CD4-positive, alpha-beta memory T cell (primary cell): ENCODE data around the gene ZFP36L2. TPM values are rescaled to one million over a fixed set of nuclear protein-coding genes. Genes with fewer than 3 reads are reported as not detected.
A peak's percentile ranks its signal among the peaks of the same experiment; 100 is the strongest.
"Not testable (repeated sequence)": the region's sequence is repeated elsewhere in the genome, so short reads cannot be mapped to it uniquely, and the experiment has no call there.

Experiments used
- CTCF ChIA-PET: fragments of 350-600 bp; sonication (Branson Sonifier 250); formaldehyde crosslinking; loops from one replicate; lab custom pipeline; 2021; ENCODE audit warnings: inconsistent platforms; ENCODE audit not compliant: partially characterized antibody; lab: Charles Lee
- POLR2A ChIA-PET: fragments of 350-600 bp; sonication (Branson Sonifier 250); formaldehyde crosslinking; loops from one replicate; lab custom pipeline; 2021; ENCODE audit not compliant: partially characterized antibody; lab: Charles Lee
- DNase-seq, 5 donors: peaks; one replicate each; pipeline versions ENCODE4 v3.0.0 to v3.0.0-alpha.2; 2020 to 2022; ENCODE audit warnings: mixed read lengths in 1 of 5
- H3K27ac ChIP-seq: one replicate; pipeline ENCODE4 v1.7.0; 2013; ENCODE audit warnings: low read depth, low read length
- H3K27me3 ChIP-seq: 2 replicates; pipeline ENCODE4 v1.7.0; 2013; ENCODE audit warnings: mild to moderate bottlenecking, low read length, moderate library complexity; ENCODE audit not compliant: insufficient read depth
- H3K36me3 ChIP-seq: 2 replicates; pipeline ENCODE4 v1.7.0; 2013; ENCODE audit warnings: mild to moderate bottlenecking, low read length, moderate library complexity; ENCODE audit not compliant: insufficient read depth
- H3K4me1 ChIP-seq: 2 replicates; pipeline ENCODE4 v1.7.0; 2013; ENCODE audit warnings: mild to moderate bottlenecking, low read length, moderate library complexity; ENCODE audit not compliant: insufficient read depth
- H3K4me3 ChIP-seq, 2 donors: one replicate each; pipeline ENCODE4 v1.7.0; 2013; ENCODE audit warnings: low read length in 2 of 2, mild to moderate bottlenecking in 1 of 2
- H3K9me3 ChIP-seq, 2 donors: one replicate each; pipeline ENCODE4 v1.7.0; 2013; ENCODE audit warnings: low read length in 2 of 2, control low read depth in 1 of 2; ENCODE audit not compliant: control insufficient read depth in 1 of 2
- H3K27ac Mint-ChIP-seq, 7 donors: one replicate each; pipeline ENCODE4 v1.8.0; 2020 to 2021; ENCODE audit warnings: mixed read lengths in 7 of 7, mild to moderate bottlenecking in 6 of 7, inconsistent platforms in 3 of 7, moderate library complexity in 3 of 7
- H3K27me3 Mint-ChIP-seq, 2 donors: one replicate each; pipeline ENCODE4 v1.8.0; 2020 to 2021; ENCODE audit warnings: mixed read lengths in 2 of 2
- H3K36me3 Mint-ChIP-seq, 2 donors: one replicate each; pipeline ENCODE4 v1.8.0; 2020 to 2021; ENCODE audit warnings: mixed read lengths in 2 of 2, inconsistent platforms in 1 of 2, mild to moderate bottlenecking in 1 of 2
- H3K4me1 Mint-ChIP-seq, 4 donors: one replicate each; pipeline ENCODE4 v1.8.0; 2020 to 2021; ENCODE audit warnings: mixed read lengths in 4 of 4, mild to moderate bottlenecking in 1 of 4
- H3K4me3 Mint-ChIP-seq, 8 donors: one replicate each; pipeline ENCODE4 v1.8.0; 2020 to 2021; ENCODE audit warnings: mixed read lengths in 8 of 8, mild to moderate bottlenecking in 7 of 8, moderate library complexity in 6 of 8, inconsistent platforms in 3 of 8
- H3K9me3 Mint-ChIP-seq, 8 donors: one replicate each; pipeline ENCODE4 v1.8.0; 2020 to 2021; ENCODE audit warnings: mixed read lengths in 8 of 8, mild to moderate bottlenecking in 5 of 8, inconsistent platforms in 3 of 8, moderate library complexity in 1 of 8
- intact Hi-C: fragments of 100-400 bp; cut with micrococcal nuclease; formaldehyde crosslinking; loops from one replicate; pipeline ENCODE4 v1.15.1; 2023
- polyA plus RNA-seq, 2 donors: library from polyadenylated mRNA; unstranded; fragments of 300-500 nt; fragmentation: Illumina TruSeq; gene quantifications; one replicate each; pipeline ENCODE4 v1.2.3, GENCODE V29; 2021
- total RNA-seq, 2 experiments: library from RNA; stranded (reverse); gene quantifications; one replicate each; pipeline ENCODE4 v1.2.3, GENCODE V29; 2021

The ZFP36L2 gene
- total and polyA plus RNA-seq, 4 experiments from 2014 or later, result 271 to 523 (median 460) TPM

GRCh38 chr2:43190311-43191052, 35.9 kb downstream of the ZFP36L2 start:
- Mint-ChIP-seq H3K9me3 (peaks cover 0 to 5% (median 0%) of the 10 kb centered on the region in 8 donors), H3K27me3 (no peaks in the 10 kb centered on the region), H3K36me3 (no peaks in the 10 kb centered on the region), H3K4me3 (no peak overlapping the region), H3K27ac (peak overlapping the region in 2 of 7 donors; percentile 2 to 32), H3K4me1 (peaks cover 38 to 71% (median 58%) of the 10 kb centered on the region in 4 donors)
- Histone ChIP-seq H3K9me3 (no peaks in the 10 kb centered on the region), H3K36me3 (no peaks in the 10 kb centered on the region), H3K4me3 (no peak overlapping the region), H3K4me1 (peaks cover 70% of the 10 kb centered on the region), H3K27ac (no peak overlapping the region), H3K27me3 (no peaks in the 10 kb centered on the region)
- POLR2A ChIA-PET, result interaction anchor here (31.9 to 46.5 kb wide), 2 partner anchors 30 to 38 kb away, joined by 1138 to 6960 read pairs; partner anchors contain the start of gene ZFP36L2
- intact Hi-C loops, result no loop called here
- peak in 1 of 5 donors; percentile 20 for DNase-seq
- CTCF ChIA-PET, result interaction anchor here (0.8 to 8.4 kb wide), 7 partner anchors 13 to 63 kb away, joined by 3 to 96 read pairs (median 8); partner anchors contain the start of gene ZFP36L2

GRCh38 chr2:43189861-43190260, 36.5 kb downstream of the ZFP36L2 start:
- peaks cover 70% of the 10 kb centered on the region for H3K4me1 ChIP-seq
- H3K4me3 ChIP-seq, H3K27me3 Mint-ChIP-seq, H3K9me3 Mint-ChIP-seq, H3K27ac ChIP-seq, H3K36me3 ChIP-seq, H3K27me3 ChIP-seq, H3K9me3 ChIP-seq, DNase-seq, H3K4me3 Mint-ChIP-seq, H3K36me3 Mint-ChIP-seq, intact Hi-C loops: not testable (repeated sequence)
- POLR2A ChIA-PET, result interaction anchor here (4.3 to 46.5 kb wide), 3 partner anchors 30 to 37 kb away, joined by 56 to 6960 read pairs (median 1138); partner anchors contain the start of gene ZFP36L2
- CTCF ChIA-PET, result interaction anchor here (1.0 to 8.4 kb wide), 2 partner anchors 12 to 18 kb away, joined by 3 to 96 read pairs; no protein-coding TSS in a partner anchor
- H3K27ac Mint-ChIP-seq, result peak overlapping the region in 2 of 7 donors; percentile 13 to 32
- peaks cover 38 to 72% (median 58%) of the 10 kb centered on the region in 4 donors for H3K4me1 Mint-ChIP-seq

- POLR2A ChIA-PET, result interaction anchor here (2.1 to 46.5 kb wide), 3 partner anchors 31 to 36 kb away, joined by 6 to 6960 read pairs (median 56); no protein-coding TSS in a partner anchor
- Histone ChIP-seq H3K9me3 (no peaks in the 10 kb centered on the region), H3K4me1 (peaks cover 70% of the 10 kb centered on the region), H3K27me3 (no peaks in the 10 kb centered on the region), H3K27ac (no peak overlapping the region), H3K36me3 (no peaks in the 10 kb centered on the region), H3K4me3 (no peak overlapping the region)
- peak overlapping the region in 2 of 7 donors; percentile 22 to 41 for H3K27ac Mint-ChIP-seq
- H3K4me1 Mint-ChIP-seq, result peaks cover 40 to 72% (median 56%) of the 10 kb centered on the region in 4 donors
- intact Hi-C loops, result no loop called here
- H3K9me3 Mint-ChIP-seq, result peaks cover 0 to 2% (median 0%) of the 10 kb centered on the region in 8 donors
- H3K27me3 Mint-ChIP-seq, result no peaks in the 10 kb centered on the region
- peak in 1 of 5 donors; percentile 3 for DNase-seq
- peaks cover 0 to 1% of the 10 kb centered on the region in 2 donors for H3K36me3 Mint-ChIP-seq
- CTCF ChIA-PET, result interaction anchor here (0.9 to 8.4 kb wide), 2 partner anchors 11 to 29 kb away, joined by 4 to 96 read pairs; no protein-coding TSS in a partner anchor
- H3K4me3 Mint-ChIP-seq, result peak overlapping the region in 1 of 8 donors; percentile 9
These were observed 37.6 kb downstream of the ZFP36L2 start for GRCh38 chr2:43188561-43189386.

- POLR2A ChIA-PET, result interaction anchor here (0.6 to 46.5 kb wide), 8 partner anchors 8 to 42 kb away, joined by 3 to 6960 read pairs (median 4); no protein-coding TSS in a partner anchor
These were observed 39.6 kb downstream of the ZFP36L2 start for GRCh38 chr2:43186679-43187374.

GRCh38 chr2:43186321-43186678, 40.1 kb downstream of the ZFP36L2 start:
- Histone ChIP-seq H3K9me3 (no peaks in the 10 kb centered on the region), H3K4me3 (no peak overlapping the region), H3K4me1 (peaks cover 55% of the 10 kb centered on the region), H3K27ac (no peak overlapping the region), H3K36me3 (no peaks in the 10 kb centered on the region), H3K27me3 (no peaks in the 10 kb centered on the region)
- ChIA-PET CTCF (interaction anchor here (1.0 to 2.0 kb wide), 2 partner anchors 9 to 42 kb away, joined by 4 to 7 read pairs; no protein-coding TSS in a partner anchor), POLR2A (interaction anchor here (0.7 to 46.5 kb wide), 7 partner anchors 9 to 43 kb away, joined by 3 to 6960 read pairs (median 3); no protein-coding TSS in a partner anchor)
- H3K36me3 Mint-ChIP-seq, result peaks cover 1 to 3% of the 10 kb centered on the region in 2 donors
- no peaks in the 10 kb centered on the region for H3K9me3 Mint-ChIP-seq
- intact Hi-C loops, result no loop called here
- peak overlapping the region in 6 of 7 donors; percentile 15 to 97 (median 70) for H3K27ac Mint-ChIP-seq
- H3K4me1 Mint-ChIP-seq, result peaks cover 29 to 57% (median 45%) of the 10 kb centered on the region in 4 donors
- H3K27me3 Mint-ChIP-seq, result no peaks in the 10 kb centered on the region
- no peak for DNase-seq
- H3K4me3 Mint-ChIP-seq, result peak overlapping the region in 1 of 8 donors; percentile 6

More at GRCh38 chr2:43186679-43187374, 39.6 kb downstream of the ZFP36L2 start:
- Histone ChIP-seq H3K27ac (no peak overlapping the region), H3K9me3 (no peaks in the 10 kb centered on the region), H3K27me3 (no peaks in the 10 kb centered on the region), H3K4me1 (peaks cover 55% of the 10 kb centered on the region), H3K36me3 (no peaks in the 10 kb centered on the region), H3K4me3 (no peak overlapping the region)
- no peaks in the 10 kb centered on the region for H3K9me3 Mint-ChIP-seq
- peaks cover 0 to 1% of the 10 kb centered on the region in 2 donors for H3K36me3 Mint-ChIP-seq
- intact Hi-C loops, result no loop called here
- H3K27ac Mint-ChIP-seq, result peak overlapping the region in 5 of 7 donors; percentile 15 to 97 (median 57)
- H3K4me3 Mint-ChIP-seq, result peak overlapping the region in 1 of 8 donors; percentile 59
- CTCF ChIA-PET, result interaction anchor here (1.0 to 2.0 kb wide), 2 partner anchors 10 to 42 kb away, joined by 4 to 7 read pairs; no protein-coding TSS in a partner anchor
- H3K27me3 Mint-ChIP-seq, result no peaks in the 10 kb centered on the region
- DNase-seq, result peak in 1 of 5 donors; percentile 30
- H3K4me1 Mint-ChIP-seq, result peaks cover 30 to 57% (median 45%) of the 10 kb centered on the region in 4 donors

GRCh38 chr2:43185146-43185545, 41.3 kb downstream of the ZFP36L2 start:
- Mint-ChIP-seq H3K9me3 (no peaks in the 10 kb centered on the region), H3K27me3 (no peaks in the 10 kb centered on the region), H3K27ac (peak overlapping the region; percentile 82 to 99 (median 97)), H3K4me3 (peak overlapping the region in 2 of 8 donors; percentile 26 to 70), H3K36me3 (peaks cover 1 to 6% of the 10 kb centered on the region in 2 donors), H3K4me1 (peaks cover 37 to 68% (median 51%) of the 10 kb centered on the region in 4 donors)
- intact Hi-C loops, result loop anchor here (1.0 kb wide), 1 partner anchor 10 kb away; no protein-coding TSS in a partner anchor
- Histone ChIP-seq H3K36me3 (no peaks in the 10 kb centered on the region), H3K27me3 (no peaks in the 10 kb centered on the region), H3K27ac (no peak overlapping the region), H3K4me1 (peaks cover 58% of the 10 kb centered on the region), H3K4me3 (no peak overlapping the region), H3K9me3 (no peaks in the 10 kb centered on the region)
- CTCF ChIA-PET, result interaction anchor here (1.0 kb wide), 2 partner anchors 37 to 44 kb away, joined by 3 read pairs; no protein-coding TSS in a partner anchor
- DNase-seq, result peak in 1 of 5 donors; percentile 58
- POLR2A ChIA-PET, result interaction anchor here (0.8 to 65.0 kb wide), 7 partner anchors 13 to 51 kb away, joined by 3 to 6960 read pairs (median 56); partner anchors contain the start of gene ZFP36L2
